Stromal cell of bone marrow (primary cell): ENCODE data around the gene NPHP4.

ENCODE experiments used
- DNase-seq: peaks from one replicate; pipeline ENCODE4 v3.0.0-alpha.2; 2012; ENCODE audit warnings: low read depth

Gene NPHP4

DNA sequence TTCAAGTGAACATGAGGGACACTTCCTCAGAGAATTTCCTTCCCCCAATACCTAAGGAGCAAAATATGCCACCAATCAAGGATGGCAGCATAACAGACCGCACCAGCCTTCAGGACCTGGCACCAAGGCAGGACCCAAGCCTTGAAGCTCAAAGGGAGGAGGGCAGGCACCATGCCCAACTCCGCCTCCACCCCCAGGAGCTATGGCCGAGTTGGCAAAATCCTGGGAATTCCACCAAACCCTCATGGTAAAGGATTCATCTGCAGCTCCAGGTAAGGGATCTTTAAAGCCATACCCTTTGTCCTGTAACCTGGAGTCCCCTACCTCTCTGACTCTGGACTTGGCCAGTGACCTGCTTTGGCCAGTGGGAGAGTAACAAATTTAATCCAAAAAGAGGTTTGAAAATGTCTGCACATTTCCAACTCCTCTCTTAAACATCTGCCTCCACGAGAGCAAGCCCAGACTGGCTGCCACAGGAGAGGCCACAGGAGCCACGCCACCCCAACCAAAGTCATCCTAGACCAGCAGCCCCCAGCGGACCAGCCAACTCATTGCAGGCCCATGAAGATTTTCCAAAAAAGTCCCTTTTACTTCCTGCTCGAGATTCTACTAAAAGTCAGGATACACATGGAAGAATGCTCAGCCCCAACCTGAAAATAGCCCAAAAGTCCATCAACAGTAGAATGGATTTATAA lies 41.9 kb downstream of the NPHP4 start:
- DNase-seq, result no peak

GRCh38 chr1:5949761-5950100 lies 42.5 kb downstream of the NPHP4 start:
- no peak for DNase-seq

DNA sequence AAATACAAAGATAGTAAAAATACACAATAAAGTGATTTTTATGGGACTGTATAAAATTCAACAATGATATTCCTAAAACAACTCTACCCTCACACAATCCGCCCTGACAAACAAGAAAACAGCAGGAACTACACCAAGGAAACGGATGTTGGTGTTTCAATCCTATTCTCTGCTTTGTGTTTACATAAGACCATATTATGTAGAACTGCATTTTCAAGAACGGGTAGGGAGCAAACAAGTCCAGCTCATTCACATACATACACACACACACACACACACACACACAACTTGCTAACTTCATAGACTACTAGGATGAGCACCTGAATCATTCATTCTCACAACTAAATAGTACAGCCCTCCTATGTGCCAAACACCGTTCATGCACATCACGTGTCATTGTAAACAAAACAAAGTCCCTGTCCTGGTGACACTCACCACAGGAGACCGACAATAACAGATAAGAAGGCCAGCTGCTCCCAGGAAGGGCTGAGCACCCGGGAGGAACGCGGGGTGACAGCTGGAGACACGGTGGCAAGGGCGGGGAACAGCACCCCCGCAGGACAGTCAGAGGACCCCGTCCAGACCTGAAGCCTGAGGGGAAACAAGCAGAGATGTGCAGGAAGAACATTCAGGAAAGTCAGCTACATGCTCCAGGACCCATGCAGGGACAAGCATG lies 43.0 kb downstream of the NPHP4 start:
- no peak for DNase-seq

DNA sequence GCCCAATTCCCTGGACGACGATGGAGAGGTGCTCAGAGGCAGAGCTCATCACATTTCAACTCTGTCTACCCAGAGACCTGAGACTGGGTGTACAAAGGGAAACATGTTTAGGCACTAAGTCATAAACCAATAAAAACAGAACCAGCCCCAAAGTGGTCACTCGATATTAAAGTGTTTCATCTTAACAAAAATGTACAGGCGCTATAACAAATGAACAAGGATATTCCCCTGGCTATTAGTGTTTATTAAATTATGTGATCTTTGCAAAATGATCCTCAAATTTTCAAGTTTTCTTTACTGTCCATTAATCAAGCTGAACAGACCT lies 43.6 kb downstream of the NPHP4 start:
- DNase-seq, result no peak

GRCh38 chr1:5947978-5948680 lies 44.1 kb downstream of the NPHP4 start:
- DNase-seq, result no peak

DNA sequence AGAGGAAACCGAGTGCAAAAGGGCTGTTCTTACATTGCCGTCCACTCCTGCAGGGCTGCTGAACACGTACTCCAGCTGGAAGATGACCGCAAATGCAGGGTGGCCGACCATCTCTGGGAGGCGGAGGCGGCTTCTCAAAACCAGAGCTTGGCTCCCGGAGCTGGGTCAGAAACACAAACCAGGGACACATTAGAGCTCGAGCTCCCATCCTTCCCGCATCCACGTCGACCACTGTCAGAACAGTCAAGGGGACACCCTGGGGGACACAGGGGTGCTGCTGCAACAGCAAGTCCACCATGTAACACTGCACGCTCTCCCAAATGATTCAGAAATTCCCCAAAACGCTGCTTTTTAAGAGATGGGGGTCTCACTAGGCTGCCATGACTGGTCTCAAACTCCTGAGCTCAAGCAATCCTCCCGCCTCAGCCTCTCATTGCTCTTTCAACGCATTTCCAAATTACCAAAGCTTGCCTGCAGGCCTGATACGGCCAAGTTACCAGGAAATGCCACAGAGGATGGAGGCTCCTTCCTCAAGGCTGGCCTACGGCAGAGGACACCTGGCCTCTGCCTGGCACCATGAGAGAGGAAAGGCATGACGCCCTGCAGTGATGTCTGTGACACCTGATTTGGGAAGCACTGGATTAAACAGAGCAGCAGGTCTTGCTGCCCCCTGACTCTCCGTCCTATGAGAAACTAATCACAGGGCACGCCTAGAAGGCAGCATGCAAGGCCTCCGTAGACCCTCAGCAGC lies 45.0 kb downstream of the NPHP4 start:
- DNase-seq, result no peak

DNA sequence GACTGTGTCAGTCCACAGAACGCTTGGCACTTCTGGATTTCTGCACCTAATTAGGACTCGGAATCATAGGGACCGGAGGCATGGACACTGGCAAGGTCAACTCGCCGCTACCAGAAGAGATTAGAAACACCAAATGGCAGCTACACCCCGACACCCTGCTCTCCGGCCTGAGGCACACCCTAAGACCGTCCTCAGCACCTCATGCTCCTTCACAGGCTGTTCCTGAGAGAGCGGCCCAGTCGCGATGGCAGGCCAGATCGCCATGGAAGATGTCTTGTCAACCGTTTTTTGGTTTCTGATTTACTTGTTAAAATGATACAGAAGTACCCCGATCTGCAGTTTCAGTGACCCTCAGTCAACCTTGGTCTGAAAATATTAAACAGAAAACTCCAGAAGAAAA lies 46.8 kb downstream of the NPHP4 start:
- no peak for DNase-seq

GRCh38 chr1:5944843-5945167 lies 47.4 kb downstream of the NPHP4 start:
- no peak for DNase-seq

DNA sequence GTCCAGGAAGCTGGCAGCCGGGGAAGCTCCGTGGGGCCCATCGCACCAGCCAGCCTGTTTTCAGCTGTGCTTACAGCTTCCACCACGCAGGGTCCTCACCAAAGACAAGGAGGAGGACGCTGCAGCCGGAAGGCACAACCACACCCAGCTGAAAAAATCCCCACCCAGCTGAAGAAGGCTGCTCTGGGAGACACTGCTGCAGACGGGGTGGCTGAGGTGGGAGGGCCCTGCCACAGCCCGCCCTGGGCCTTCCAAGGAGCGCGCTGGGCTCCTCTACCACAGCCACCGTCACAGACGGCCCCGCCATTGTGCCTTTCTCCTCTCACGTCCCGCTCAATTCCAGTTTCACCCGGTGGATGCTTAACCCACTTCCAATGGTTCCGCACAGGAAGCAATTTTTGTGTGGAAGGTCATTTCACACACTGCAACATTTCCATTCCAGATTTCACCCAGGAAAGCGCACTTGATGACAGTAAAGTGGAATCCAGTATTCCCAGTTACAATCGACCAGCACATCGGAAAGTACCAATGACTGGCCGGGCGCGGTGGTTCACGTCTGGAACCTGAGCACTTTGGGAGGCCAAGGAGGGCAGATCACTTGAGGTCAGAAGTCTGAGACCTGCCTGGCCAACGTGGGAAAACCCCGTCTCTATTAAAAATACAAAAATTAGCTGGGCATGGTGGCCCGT lies 47.9 kb downstream of the NPHP4 start:
- DNase-seq, result no peak

GRCh38 chr1:5943343-5944124 lies 48.7 kb downstream of the NPHP4 start:
- no peak for DNase-seq

GRCh38 chr1:5941671-5942070 lies 50.6 kb downstream of the NPHP4 start:
- no peak for DNase-seq

- no peak for DNase-seq
Measured at GRCh38 chr1:5940723-5941407, 51.4 kb downstream of the NPHP4 start.

- DNase-seq, result no peak
Measured at GRCh38 chr1:5939271-5940170, 52.7 kb downstream of the NPHP4 start.

GRCh38 chr1:5938101-5938646 lies 54.1 kb downstream of the NPHP4 start:
- peak; percentile 52 for DNase-seq

GRCh38 chr1:5937373-5937857 lies 54.8 kb downstream of the NPHP4 start:
- DNase-seq, result no peak

DNA sequence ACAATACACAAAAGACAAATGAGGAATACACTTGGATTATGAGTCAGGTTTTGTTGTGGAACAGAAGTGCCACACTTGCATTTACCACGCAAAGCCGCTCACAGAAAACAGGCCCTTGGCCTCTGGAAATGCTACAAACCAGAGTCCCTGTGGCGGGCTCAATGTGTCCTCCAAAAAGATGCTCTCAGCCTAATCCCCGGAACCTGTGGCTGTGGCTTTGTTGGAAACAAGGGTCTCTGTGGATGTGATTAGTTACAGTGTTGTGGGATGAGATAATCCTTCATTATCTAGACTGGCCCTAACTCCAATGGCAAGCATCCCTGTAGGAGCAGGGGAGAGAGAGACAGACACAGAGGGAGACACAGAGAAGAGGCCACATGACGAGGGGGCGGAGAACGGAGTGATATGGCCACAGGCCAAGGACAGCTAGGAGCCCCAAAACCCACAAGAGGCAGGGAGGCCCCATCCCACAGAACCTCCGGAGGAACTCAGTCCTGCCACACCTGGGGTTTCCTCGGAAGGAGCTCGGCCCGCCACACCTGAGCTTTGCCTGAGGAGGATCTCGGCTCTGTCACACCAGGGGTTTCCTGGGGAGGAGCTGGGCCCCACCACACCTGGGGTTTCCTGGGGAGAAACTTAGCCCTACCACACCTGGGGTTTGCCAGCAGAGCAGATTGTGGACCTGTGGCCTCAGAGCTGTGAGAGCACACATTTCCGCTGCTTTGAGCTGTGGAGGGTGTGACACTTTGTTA lies 55.4 kb downstream of the NPHP4 start:
- no peak for DNase-seq

DNA sequence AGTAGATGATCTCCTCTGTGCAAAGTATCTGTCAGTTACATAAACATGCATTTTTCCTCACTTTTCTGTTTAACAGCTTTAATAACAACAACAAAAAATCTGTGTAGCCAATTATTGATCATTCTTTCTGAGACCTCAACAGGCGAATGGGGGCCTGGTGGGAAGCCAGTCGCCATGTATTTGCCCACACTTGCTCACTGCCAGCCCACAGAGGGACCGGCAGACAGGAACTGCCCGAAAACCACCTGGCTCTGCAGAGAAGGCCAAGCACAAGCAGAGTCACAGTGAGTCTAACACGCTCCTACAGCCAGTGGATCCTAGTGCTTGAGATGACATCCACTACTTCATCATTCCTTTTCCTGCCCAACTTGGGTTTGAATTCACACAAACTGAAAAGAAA lies 56.1 kb downstream of the NPHP4 start:
- no peak for DNase-seq

- no peak for DNase-seq
Measured at GRCh38 chr1:5935026-5935425, 57.2 kb downstream of the NPHP4 start.
